GM04503 (cell line): ENCODE data around the gene ACSL3.
"Not testable (repeated sequence)": the region's sequence is repeated elsewhere in the genome, so short reads cannot be mapped to it uniquely, and the experiment has no call there.

ENCODE experiments used
- DNase-seq: peaks from one replicate; pipeline ENCODE4 v3.0.0-alpha.2; 2012; ENCODE audit warnings: low read depth

The ACSL3 gene

GRCh38 chr2:222912117-222912516 lies 51.3 kb downstream of the ACSL3 start:
- no peak for DNase-seq

- no peak for DNase-seq
Measured at GRCh38 chr2:222912776-222913175, 51.9 kb downstream of the ACSL3 start.

GRCh38 chr2:222915092-222915957 lies 54.5 kb downstream of the ACSL3 start:
- DNase-seq = no peak

GRCh38 chr2:222916229-222917197 lies 55.7 kb downstream of the ACSL3 start:
- no peak for DNase-seq

- DNase-seq = not testable (repeated sequence)
Measured at GRCh38 chr2:222917212-222917611, 56.4 kb downstream of the ACSL3 start.

GRCh38 chr2:222919841-222920526 lies 59.1 kb downstream of the ACSL3 start:
- DNase-seq = peak; percentile 83

GRCh38 chr2:222920657-222921186 lies 59.9 kb downstream of the ACSL3 start:
- no peak for DNase-seq

GRCh38 chr2:222922019-222922800 lies 61.4 kb downstream of the ACSL3 start:
- no peak for DNase-seq

GRCh38 chr2:222926915-222927314 lies 66.1 kb downstream of the ACSL3 start:
- DNase-seq = no peak

GRCh38 chr2:222927600-222927999 lies 66.8 kb downstream of the ACSL3 start:
- no peak for DNase-seq

- no peak for DNase-seq
Measured at GRCh38 chr2:222928335-222928734, 67.5 kb downstream of the ACSL3 start.

GRCh38 chr2:222930862-222931261 lies 70.0 kb downstream of the ACSL3 start:
- DNase-seq = no peak

- no peak for DNase-seq
Measured at GRCh38 chr2:222931659-222932058, 70.8 kb downstream of the ACSL3 start.

GRCh38 chr2:222933458-222933857 lies 72.6 kb downstream of the ACSL3 start:
- DNase-seq = no peak

GRCh38 chr2:222935688-222936298 lies 75.0 kb downstream of the ACSL3 start:
- DNase-seq = no peak

- no peak for DNase-seq
Measured at GRCh38 chr2:222936705-222937104, 75.9 kb downstream of the ACSL3 start.

GRCh38 chr2:222938327-222938726 lies 77.5 kb downstream of the ACSL3 start:
- DNase-seq = no peak

- peak; percentile 26 for DNase-seq
Measured at GRCh38 chr2:222939208-222939856, 78.5 kb downstream of the ACSL3 start.

- no peak for DNase-seq
Measured at GRCh38 chr2:222939979-222940378, 79.1 kb downstream of the ACSL3 start.

GRCh38 chr2:222941510-222942032 lies 80.7 kb downstream of the ACSL3 start:
- DNase-seq = no peak
